A673 (cell line): ENCODE results near the gene ARHGDIB. TPM values are rescaled to one million over a fixed set of nuclear protein-coding genes. Genes with fewer than 3 reads are reported as not detected.

Experiments
- BruUV-seq: library from RNA; stranded (reverse); fragments of 400-500 nt; replicated peaks from 2 replicates; lab custom pipeline; 2021; lab: Mats Ljungman, UMichigan
- CTCF ChIA-PET: fragments of 300-600 bp; sonication (Branson Sonifier 250); formaldehyde crosslinking; loops from one replicate; lab custom pipeline; 2022; ENCODE audit warnings: antibody characterized with exemption; lab: Charles Lee
- POLR2A ChIA-PET: fragments of 300-600 bp; sonication (Branson Sonifier 250); formaldehyde crosslinking; loops from one replicate; lab custom pipeline; 2022; ENCODE audit warnings: antibody characterized with exemption; ENCODE audit not compliant: low non-redundant PET; lab: Charles Lee
- DNase-seq: peaks from one replicate; pipeline ENCODE4 v3.0.0-alpha.2; 2015; ENCODE audit warnings: low spot score
- H3K27ac ChIP-seq: fragments of 200-600 bp; sonication (generic); 2 replicates; pipeline ENCODE4 v1.5.1; 2016; ENCODE audit warnings: mixed run types, low read depth, mild to moderate bottlenecking, mixed read lengths, antibody characterized with exemption, low read length; ENCODE audit not compliant: poor library complexity, severe bottlenecking
- H3K27me3 ChIP-seq: fragments of 200-600 bp; sonication (generic); replicated peaks from 2 replicates; pipeline ENCODE4 v1.6.1; 2017; ENCODE audit warnings: mixed run types, low read depth, mild to moderate bottlenecking, mixed read lengths, antibody characterized with exemption, low read length; ENCODE audit not compliant: insufficient read depth, poor library complexity
- H3K36me3 ChIP-seq: fragments of 200-600 bp; sonication (generic); 2 replicates; pipeline ENCODE4 v1.6.1; 2016; ENCODE audit warnings: mixed run types, mild to moderate bottlenecking, mixed read lengths, antibody characterized with exemption, low read length; ENCODE audit not compliant: insufficient read depth, poor library complexity, severe bottlenecking
- H3K4me1 ChIP-seq: fragments of 200-600 bp; sonication (generic); 2 replicates; pipeline ENCODE4 v1.6.1; 2017; ENCODE audit warnings: mixed run types, mild to moderate bottlenecking, mixed read lengths, antibody characterized with exemption, low read length; ENCODE audit not compliant: insufficient read depth, poor library complexity, severe bottlenecking
- H3K4me3 ChIP-seq: fragments of 200-600 bp; sonication (generic); 2 replicates; pipeline ENCODE4 v1.5.1; 2016; ENCODE audit warnings: low read depth, mixed run types, mild to moderate bottlenecking, mixed read lengths, low read length; ENCODE audit not compliant: poor library complexity, severe bottlenecking
- H3K9me3 ChIP-seq: fragments of 200-600 bp; sonication (generic); 2 replicates; pipeline ENCODE4 v1.6.1; 2016; ENCODE audit warnings: mixed run types, low read depth, mild to moderate bottlenecking, mixed read lengths, antibody characterized with exemption, low read length; ENCODE audit not compliant: poor library complexity, severe bottlenecking
- CTCF ChIP-seq: fragments of 300-800, 200-600 bp; sonication (generic); conservative IDR thresholded peaks from 2 replicates; pipeline ENCODE4 v1.5.1; 2017; ENCODE audit warnings: low read depth, mild to moderate bottlenecking, antibody characterized with exemption, low read length, moderate library complexity, mixed read lengths
- EZH2 ChIP-seq: fragments of 200-600 bp; sonication (generic); IDR thresholded peaks from 2 replicates; pipeline ENCODE4 v1.6.1; 2017; ENCODE audit warnings: borderline replicate concordance, low read depth, mild to moderate bottlenecking, mixed read lengths, antibody characterized with exemption, low read length; ENCODE audit not compliant: poor library complexity, severe bottlenecking
- intact Hi-C: fragments of 100-400 bp; cut with micrococcal nuclease; formaldehyde crosslinking; loops from one replicate; pipeline ENCODE4 v1.10.0; 2022; ENCODE audit not compliant: unreplicated experiment
- total RNA-seq: library from RNA; stranded (reverse); gene quantifications from 2 replicates; pipeline ENCODE4 v1.2.3, GENCODE V29; 2021

The ARHGDIB gene
- total RNA-seq, 1 experiment from 2014 or later = 122 TPM

- intact Hi-C loops = no loop called here
- no peaks in the 10 kb centered on the region for H3K36me3 ChIP-seq
- no peak overlapping the region for H3K4me3 ChIP-seq
- no peak for DNase-seq
- H3K4me1 ChIP-seq = peaks cover under 1% of the 10 kb centered on the region
- H3K27ac ChIP-seq = no peak overlapping the region
- TF ChIP-seq CTCF (no peak), EZH2 (no peak)
- CTCF ChIA-PET = no interaction called here
- no peaks in the 10 kb centered on the region for H3K9me3 ChIP-seq
- H3K27me3 ChIP-seq = no peaks in the 10 kb centered on the region
- POLR2A ChIA-PET = no interaction called here
- no TSS peak for BruUV-seq
Observed at GRCh38 chr12:14934511-14934910, 26.9 kb downstream of the ARHGDIB start.

- no peaks in the 10 kb centered on the region for H3K36me3 ChIP-seq
- no peak overlapping the region for H3K4me3 ChIP-seq
- H3K27ac ChIP-seq = no peak overlapping the region
- BruUV-seq = no TSS peak
- no peaks in the 10 kb centered on the region for H3K9me3 ChIP-seq
- intact Hi-C loops = no loop called here
- TF ChIP-seq CTCF = no peak
- no peak for TF ChIP-seq EZH2
- POLR2A ChIA-PET = no interaction called here
- no peaks in the 10 kb centered on the region for H3K27me3 ChIP-seq
- CTCF ChIA-PET = no interaction called here
- DNase-seq = no peak
- H3K4me1 ChIP-seq = peaks cover 17% of the 10 kb centered on the region
Observed at GRCh38 chr12:14931791-14932560, 29.4 kb downstream of the ARHGDIB start.

- no peak for DNase-seq
- ChIA-PET CTCF (no interaction called here), POLR2A (no interaction called here)
- Histone ChIP-seq H3K4me1 (peaks cover 23% of the 10 kb centered on the region), H3K27me3 (no peaks in the 10 kb centered on the region), H3K9me3 (no peaks in the 10 kb centered on the region), H3K27ac (no peak overlapping the region), H3K4me3 (no peak overlapping the region), H3K36me3 (no peaks in the 10 kb centered on the region)
- intact Hi-C loops = no loop called here
- no peak for TF ChIP-seq EZH2
- no peak for TF ChIP-seq CTCF
- no TSS peak for BruUV-seq
Observed at GRCh38 chr12:14931359-14931758, 30.0 kb downstream of the ARHGDIB start.
